Osteoblast (primary cell): Measurements from ENCODE around the gene CTSA. TPM values are rescaled to one million over a fixed set of nuclear protein-coding genes. Genes with fewer than 3 reads are reported as not detected.

Source experiments
- DNase-seq: peaks from one replicate; pipeline ENCODE4 v3.0.0; 2011; ENCODE audit warnings: low spot score, mixed read lengths; ENCODE audit not compliant: insufficient read length; ENCODE audit errors: missing footprints
- H2AFZ ChIP-seq: 2 replicates; pipeline ENCODE4 v1.6.0; 2011; ENCODE audit warnings: mild to moderate bottlenecking, low read length
- H3K27ac ChIP-seq: 2 replicates; pipeline ENCODE4 v1.5.1; 2011; ENCODE audit warnings: mild to moderate bottlenecking, low read depth, low read length, moderate library complexity
- H3K27me3 ChIP-seq: 2 replicates; pipeline ENCODE4 v1.6.0; 2012; ENCODE audit warnings: mild to moderate bottlenecking, control low read depth, inconsistent platforms, low read length, moderate library complexity; ENCODE audit not compliant: insufficient read depth
- H3K36me3 ChIP-seq: 2 replicates; pipeline ENCODE4 v1.5.1; 2011; ENCODE audit warnings: mild to moderate bottlenecking, low read length, control low read depth, moderate library complexity; ENCODE audit not compliant: insufficient read depth
- H3K4me1 ChIP-seq: 2 replicates; pipeline ENCODE4 v1.5.1; 2011; ENCODE audit warnings: mild to moderate bottlenecking, low read length, control low read depth, moderate library complexity; ENCODE audit not compliant: insufficient read depth
- H3K4me2 ChIP-seq: 2 replicates; pipeline ENCODE4 v1.6.0; 2011; ENCODE audit warnings: mild to moderate bottlenecking, low read length; ENCODE audit not compliant: insufficient read depth
- H3K4me3 ChIP-seq: fragments of 200-600 bp; sonication (generic); 3 replicates; pipeline ENCODE4 v1.5.1; 2012; ENCODE audit warnings: mild to moderate bottlenecking, low read length, inconsistent platforms; ENCODE audit not compliant: insufficient read depth
- H3K79me2 ChIP-seq: 2 replicates; pipeline ENCODE4 v1.6.0; 2012; ENCODE audit warnings: mild to moderate bottlenecking, low read length, control low read depth, inconsistent platforms; ENCODE audit not compliant: insufficient read depth
- H3K9me3 ChIP-seq: 2 replicates; pipeline ENCODE4 v1.5.1; 2011; ENCODE audit warnings: low read depth, low read length, control low read depth
- H4K20me1 ChIP-seq: 2 replicates; pipeline ENCODE4 v1.6.0; 2012; ENCODE audit warnings: mild to moderate bottlenecking, low read length, control low read depth; ENCODE audit not compliant: insufficient read depth
- total RNA-seq: library from RNA; depleted of rRNA; stranded (reverse); fragments of >200 nt; gene quantifications from 2 replicates; pipeline ENCODE4 v1.2.3, GENCODE V29; 2012
- TF ChIP-seq, protein P1 (sequence below): IDR thresholded peaks from 2 replicates; pipeline ENCODE4 v1.5.1; 2011; ENCODE audit warnings: mild to moderate bottlenecking, low read depth, low read length, moderate library complexity; ENCODE audit errors: extremely low read depth

The CTSA gene
- total RNA-seq, 1 donor: 157 TPM

DNA sequence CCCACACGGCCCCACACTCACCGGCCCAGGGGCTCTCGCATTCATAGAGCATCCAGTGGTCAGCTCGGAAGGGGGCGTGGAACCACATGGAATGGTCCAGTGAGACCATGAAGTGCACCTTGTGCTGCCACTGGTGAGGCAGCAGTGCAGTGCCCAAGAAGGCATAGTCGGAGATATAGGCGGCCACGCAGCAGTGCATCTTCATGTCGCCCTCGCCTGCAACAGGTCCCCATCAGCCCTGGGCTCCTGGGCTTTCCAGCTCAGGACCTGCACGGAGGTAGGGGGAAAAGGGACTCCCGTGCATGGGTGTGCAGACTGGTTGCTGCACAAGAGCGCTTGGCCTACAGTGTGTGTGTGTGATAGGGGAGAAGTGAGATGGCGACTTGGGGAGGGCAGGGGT lies 47.6 kb upstream of the CTSA start:
- Histone ChIP-seq H3K79me2 (no peaks in the 10 kb centered on the region), H3K27me3 (no peaks in the 10 kb centered on the region), H3K9me3 (no peaks in the 10 kb centered on the region), H3K4me2 (no peak overlapping the region), H3K36me3 (peaks cover 61% of the 10 kb centered on the region), H3K4me3 (no peak overlapping the region), H3K4me1 (peaks cover 11% of the 10 kb centered on the region), H4K20me1 (peaks cover 5% of the 10 kb centered on the region), H3K27ac (no peak overlapping the region), H2AFZ (no peak overlapping the region)
- TF ChIP-seq, protein P1, sequence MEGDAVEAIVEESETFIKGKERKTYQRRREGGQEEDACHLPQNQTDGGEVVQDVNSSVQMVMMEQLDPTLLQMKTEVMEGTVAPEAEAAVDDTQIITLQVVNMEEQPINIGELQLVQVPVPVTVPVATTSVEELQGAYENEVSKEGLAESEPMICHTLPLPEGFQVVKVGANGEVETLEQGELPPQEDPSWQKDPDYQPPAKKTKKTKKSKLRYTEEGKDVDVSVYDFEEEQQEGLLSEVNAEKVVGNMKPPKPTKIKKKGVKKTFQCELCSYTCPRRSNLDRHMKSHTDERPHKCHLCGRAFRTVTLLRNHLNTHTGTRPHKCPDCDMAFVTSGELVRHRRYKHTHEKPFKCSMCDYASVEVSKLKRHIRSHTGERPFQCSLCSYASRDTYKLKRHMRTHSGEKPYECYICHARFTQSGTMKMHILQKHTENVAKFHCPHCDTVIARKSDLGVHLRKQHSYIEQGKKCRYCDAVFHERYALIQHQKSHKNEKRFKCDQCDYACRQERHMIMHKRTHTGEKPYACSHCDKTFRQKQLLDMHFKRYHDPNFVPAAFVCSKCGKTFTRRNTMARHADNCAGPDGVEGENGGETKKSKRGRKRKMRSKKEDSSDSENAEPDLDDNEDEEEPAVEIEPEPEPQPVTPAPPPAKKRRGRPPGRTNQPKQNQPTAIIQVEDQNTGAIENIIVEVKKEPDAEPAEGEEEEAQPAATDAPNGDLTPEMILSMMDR: no peak
- DNase-seq: peak; percentile 41

DNA sequence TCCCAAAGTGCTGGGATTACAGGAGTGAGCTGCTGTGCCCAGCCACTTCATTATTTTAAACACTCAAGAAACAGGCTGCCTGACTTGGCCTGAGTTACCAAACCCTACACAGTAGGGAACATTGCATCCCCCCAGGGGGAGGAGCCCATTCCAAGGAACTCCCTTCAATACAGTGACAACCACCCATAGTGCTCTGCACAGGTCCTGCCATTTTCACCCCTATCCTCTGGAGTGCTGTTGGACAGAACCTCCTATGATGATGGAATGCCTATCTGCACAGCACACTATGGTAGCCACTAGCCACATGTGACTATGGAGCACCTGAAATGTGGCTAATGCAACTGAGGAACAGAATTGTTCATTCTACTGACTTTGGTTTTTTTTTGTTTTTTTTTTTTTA lies 45.7 kb upstream of the CTSA start:
- H3K4me2 ChIP-seq: no peak overlapping the region
- no peak overlapping the region for H2AFZ ChIP-seq
- DNase-seq: no peak
- H3K79me2 ChIP-seq: no peaks in the 10 kb centered on the region
- H3K27ac ChIP-seq: no peak overlapping the region
- peaks cover 54% of the 10 kb centered on the region for H3K36me3 ChIP-seq
- TF ChIP-seq, protein P1: no peak
- no peak overlapping the region for H3K4me3 ChIP-seq
- peaks cover 11% of the 10 kb centered on the region for H3K4me1 ChIP-seq
- peaks cover 2% of the 10 kb centered on the region for H4K20me1 ChIP-seq
- H3K27me3 ChIP-seq: no peaks in the 10 kb centered on the region
- no peaks in the 10 kb centered on the region for H3K9me3 ChIP-seq

DNA sequence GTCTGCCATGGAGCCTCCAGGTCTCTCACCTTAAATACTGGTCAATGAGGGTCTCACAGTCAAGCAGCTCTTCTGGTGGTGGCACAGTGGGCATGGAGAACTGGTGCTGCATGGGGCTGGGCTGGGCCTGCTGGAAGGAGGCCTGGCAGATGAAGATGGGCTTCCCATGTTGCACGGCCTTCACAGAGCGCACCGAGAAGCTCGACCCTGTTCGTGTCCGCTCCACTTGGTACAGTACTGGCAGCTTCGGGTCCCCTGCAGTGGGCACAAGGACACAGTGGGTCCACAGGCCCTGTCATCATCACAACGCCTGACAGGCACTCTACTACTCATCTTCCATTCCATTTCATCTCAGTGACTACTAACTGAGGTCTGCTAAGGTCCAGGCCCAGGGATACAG lies 42.7 kb upstream of the CTSA start:
- H3K9me3 ChIP-seq: no peaks in the 10 kb centered on the region
- H3K4me2 ChIP-seq: no peak overlapping the region
- H2AFZ ChIP-seq: no peak overlapping the region
- H4K20me1 ChIP-seq: peaks cover 4% of the 10 kb centered on the region
- no peak overlapping the region for H3K27ac ChIP-seq
- no peaks in the 10 kb centered on the region for H3K27me3 ChIP-seq
- no peak for DNase-seq
- H3K79me2 ChIP-seq: peaks cover 2% of the 10 kb centered on the region
- H3K4me3 ChIP-seq: no peak overlapping the region
- H3K36me3 ChIP-seq: peaks cover 37% of the 10 kb centered on the region
- TF ChIP-seq, protein P1: no peak
- no peaks in the 10 kb centered on the region for H3K4me1 ChIP-seq

DNA sequence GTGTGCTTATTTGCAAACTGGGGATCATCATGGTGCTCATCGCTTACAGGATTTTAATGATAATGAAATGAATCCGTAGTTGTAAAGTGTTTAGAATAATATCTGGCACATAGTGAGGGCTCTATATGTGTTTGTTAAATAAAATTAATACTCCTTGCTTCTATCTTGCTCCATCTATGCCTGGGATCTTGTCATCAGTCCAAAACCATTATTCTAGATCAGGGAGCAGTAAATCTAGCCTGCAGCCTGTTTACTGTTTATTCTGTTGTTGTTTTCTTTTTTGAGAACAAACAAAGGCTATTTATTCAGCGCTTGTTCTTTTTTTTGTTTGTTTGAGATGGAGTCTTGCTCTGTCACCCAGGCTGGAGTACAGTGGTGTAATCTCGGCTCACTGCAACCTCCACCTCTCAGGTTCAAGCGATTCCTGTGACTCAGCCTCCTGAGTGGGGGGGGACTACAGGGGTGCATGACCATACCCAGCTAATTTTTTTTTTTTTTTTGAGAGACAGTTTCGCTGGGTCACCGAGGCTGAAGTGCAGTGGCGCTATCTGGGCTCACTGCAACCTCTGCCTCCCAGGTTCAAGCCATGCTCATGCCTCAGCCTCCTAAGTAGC lies 42.1 kb upstream of the CTSA start:
- Histone ChIP-seq H3K4me1 (no peaks in the 10 kb centered on the region), H2AFZ (no peak overlapping the region), H3K9me3 (no peaks in the 10 kb centered on the region), H3K79me2 (peaks cover 6% of the 10 kb centered on the region), H3K27ac (no peak overlapping the region), H3K4me3 (no peak overlapping the region), H3K27me3 (no peaks in the 10 kb centered on the region), H3K36me3 (peaks cover 31% of the 10 kb centered on the region), H4K20me1 (peaks cover 4% of the 10 kb centered on the region), H3K4me2 (no peak overlapping the region)
- no peak for DNase-seq
- TF ChIP-seq, protein P1: no peak
